ENCODE data around the gene NELFCD.
"Not testable (repeated sequence)": the region's sequence is repeated elsewhere in the genome, so short reads cannot be mapped to it uniquely, and the experiment has no call there.

Gene NELFCD

DNA sequence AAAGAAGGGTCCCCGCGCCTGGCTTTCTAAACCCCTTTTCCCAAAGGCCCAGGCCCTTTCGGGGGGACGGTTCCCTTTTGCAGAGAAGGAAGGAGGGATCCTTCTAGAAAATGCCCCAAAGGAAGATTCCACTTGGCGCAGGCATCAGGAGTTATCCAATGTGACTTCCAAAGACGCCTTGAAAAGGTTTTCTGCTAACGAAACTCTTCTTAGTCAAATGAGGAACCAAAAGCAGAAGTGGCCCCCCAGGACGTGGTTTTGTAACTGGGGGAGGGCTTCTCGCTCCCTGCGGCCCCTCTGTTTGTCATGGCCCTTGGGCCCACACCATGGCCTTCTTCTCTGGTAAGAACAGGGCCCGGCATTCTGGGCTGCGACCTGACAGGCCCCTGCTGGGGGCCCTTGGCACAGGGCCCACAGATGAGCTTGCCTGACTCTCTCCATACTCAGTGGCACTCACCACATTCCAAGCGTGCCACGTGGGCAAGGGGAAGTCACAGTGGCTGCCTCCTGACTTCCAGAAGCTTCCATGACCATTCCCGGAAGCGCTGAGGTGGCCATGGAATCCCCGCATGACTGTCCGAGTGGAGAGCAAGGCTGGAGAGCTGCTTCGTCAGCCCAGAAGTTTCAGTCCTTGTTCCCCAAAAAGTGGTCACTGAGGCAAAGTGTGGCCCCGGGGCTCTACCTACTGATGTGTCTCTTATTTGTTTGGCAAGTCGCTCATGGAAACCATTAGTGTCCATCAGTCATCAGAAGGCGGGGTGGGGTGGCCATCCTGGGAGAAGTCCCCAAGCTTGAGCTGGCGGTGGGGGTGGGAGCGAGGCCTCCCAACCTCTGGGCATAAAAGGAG, 26.8 kb downstream of the NELFCD start:
- no peak for DNase-seq (ENCODE audit: low read depth in 1 of 2, low spot score in 1 of 2)

DNA sequence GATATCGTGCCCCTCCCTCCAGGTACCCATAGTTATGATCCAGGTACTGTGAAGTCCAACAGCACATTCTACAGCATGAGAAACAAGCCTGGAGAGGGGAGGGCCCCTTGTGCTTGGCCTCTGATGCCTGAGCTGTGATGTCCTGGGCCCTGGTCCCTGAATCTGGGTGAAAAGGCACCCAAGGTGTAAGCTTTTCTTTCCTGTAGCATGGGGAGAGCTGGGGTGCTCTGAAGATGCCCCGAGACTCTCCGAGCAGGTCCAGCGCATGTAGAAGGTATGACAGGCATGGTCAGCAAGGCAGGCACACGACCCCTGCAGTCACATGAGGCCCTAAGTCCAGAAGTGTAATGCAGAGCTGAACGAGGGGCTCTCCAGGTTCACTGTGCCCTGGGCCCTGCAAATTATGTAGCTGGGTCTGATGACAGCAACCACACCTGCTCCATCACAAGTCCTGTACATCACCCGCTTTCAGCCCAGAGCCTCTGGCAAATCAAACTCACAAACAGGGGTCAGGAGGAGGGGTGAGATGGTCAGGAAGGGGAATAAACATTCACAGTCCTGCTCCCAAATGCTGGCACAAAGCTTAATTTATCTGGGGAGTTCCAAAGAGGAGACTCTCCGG, 27.8 kb downstream of the NELFCD start:
- DNase-seq (ENCODE audit: low read depth in 1 of 2, low spot score in 1 of 2): no peak

DNA sequence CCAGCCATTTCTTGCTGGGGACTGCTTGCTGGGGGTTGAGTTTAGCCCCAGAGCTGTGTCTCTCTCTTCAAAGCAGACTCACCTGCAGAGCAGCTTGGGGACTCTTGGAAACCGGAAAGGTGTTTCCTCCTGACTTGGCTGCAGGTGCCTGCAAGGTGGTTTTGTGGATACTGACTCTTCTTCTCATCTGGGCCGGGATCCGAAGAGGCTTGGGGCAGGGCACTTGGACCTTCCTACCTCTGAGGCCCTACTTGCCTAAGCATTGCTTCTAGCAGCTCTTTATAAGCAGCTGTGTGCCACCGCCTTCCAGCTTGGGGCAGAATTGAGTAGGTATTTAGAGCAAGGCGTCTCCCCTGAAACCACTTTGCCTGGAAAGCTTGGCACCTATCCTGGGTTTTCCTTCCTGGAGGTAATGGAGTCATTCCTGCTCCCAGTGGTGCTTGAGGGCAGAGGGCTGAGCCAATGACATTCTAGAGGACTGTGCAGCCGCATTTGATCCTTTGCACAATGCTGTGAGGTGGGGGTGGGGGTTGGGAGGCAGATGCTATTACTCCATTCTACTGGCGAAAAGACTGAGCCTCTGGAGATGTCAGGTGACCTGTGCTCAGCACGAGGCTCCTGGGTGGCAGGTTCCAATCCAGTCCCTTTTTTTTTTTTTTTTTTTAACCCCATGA, 29.4 kb downstream of the NELFCD start:
- DNase-seq (ENCODE audit: low read depth in 1 of 2, low spot score in 1 of 2): no peak

DNA sequence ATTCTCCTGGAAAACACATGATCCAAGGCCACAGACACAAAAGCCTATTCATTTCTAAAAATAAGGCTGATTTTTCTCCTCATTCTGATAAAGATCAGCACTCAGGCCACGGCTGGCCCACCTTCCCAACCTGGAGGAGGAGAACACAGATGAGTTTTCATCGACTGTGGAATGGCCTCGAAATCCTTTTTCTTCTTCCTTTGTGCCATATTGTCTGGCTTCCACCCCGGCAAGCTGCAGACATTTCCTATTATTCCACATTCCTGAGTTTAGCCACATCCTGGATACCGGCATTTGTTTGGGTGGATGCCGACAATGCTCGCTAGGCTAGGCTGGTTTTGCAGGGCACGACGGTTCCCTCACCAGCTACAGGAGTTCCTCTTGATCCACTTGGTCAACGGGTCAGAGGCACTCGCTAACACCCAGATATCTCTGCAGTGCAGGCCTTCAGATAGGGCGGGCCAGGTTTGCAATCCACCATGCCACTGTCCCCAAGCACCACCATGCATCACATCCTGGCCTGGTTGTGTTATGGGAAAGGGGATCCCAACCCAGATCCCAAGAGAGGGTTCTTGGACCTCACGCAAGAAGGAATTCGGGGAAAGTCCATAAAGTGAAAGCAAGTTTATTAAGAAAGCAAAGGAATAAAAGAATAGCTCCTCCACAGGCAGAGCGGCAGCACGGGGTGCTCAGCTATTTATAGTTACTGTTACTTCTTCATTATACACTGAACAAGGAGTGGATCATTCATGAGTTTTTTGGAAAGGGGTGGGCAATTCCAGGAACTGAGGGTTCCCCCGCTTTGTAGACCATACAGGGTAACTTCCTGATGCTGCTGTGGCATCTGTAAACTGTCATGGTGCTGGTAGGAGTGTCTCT, 30.2 kb downstream of the NELFCD start:
- DNase-seq (ENCODE audit: low read depth in 1 of 2, low spot score in 1 of 2): no peak

DNA sequence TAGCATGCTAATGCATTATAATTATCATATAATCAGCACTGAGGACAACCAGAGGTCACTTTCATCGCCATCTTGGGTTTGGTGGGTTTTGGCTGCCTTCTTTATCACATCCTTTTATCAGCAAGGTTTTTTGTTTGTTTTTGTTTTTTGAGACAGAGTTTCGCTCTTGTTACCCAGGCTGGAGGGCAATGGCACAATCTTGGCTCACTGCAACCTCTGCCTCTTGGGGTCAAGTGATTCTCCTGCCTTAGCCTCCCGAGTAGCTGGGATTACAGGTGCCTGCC, 30.8 kb downstream of the NELFCD start:
- DNase-seq (ENCODE audit: low read depth in 1 of 2, low spot score in 1 of 2): not testable (repeated sequence)

DNA sequence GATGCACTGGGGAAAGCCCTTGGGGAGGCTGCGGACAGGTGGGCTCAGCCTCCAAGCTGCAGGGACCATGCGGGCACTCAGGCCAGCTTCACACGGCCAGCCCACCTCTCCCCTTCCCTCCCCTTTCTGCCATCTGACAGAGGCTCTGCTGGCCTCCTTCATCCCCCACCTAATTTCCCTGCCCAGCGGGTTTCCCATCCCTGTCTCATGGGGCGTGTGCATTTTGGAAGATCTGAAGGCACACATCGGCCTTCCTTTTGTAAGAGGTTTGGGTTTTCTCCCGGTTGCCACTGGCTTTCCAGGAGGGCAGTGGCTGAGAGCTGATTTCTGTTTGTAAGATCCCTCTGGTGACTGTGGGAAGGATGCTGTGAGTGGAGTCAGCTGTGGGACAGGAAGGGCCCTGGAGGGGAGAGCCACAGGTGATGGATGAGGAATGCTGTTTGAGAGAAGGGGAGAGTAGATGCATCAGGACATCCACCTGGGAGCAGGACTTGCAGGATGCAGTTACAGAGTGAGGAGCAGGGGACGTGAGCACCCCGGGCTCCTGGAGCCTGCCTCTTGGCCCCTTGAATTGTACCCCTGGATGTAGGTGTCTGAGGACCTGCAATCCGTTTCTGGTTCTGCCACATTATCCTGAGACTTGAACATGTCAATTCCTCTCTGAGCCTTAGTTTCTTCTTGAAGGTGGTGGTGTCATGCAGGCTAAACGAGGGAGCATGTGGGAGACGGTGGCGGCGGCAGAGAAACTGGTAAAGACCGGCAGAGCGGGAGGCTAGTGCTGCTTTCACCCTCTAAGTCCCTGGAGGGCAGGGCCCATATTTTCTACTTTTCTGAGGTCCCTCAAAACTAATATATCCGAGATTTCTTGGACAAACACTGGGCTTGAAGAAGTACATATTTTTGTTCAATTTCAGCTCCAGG, 32.2 kb downstream of the NELFCD start:
- no peak for DNase-seq (ENCODE audit: low read depth in 1 of 2, low spot score in 1 of 2)

DNA sequence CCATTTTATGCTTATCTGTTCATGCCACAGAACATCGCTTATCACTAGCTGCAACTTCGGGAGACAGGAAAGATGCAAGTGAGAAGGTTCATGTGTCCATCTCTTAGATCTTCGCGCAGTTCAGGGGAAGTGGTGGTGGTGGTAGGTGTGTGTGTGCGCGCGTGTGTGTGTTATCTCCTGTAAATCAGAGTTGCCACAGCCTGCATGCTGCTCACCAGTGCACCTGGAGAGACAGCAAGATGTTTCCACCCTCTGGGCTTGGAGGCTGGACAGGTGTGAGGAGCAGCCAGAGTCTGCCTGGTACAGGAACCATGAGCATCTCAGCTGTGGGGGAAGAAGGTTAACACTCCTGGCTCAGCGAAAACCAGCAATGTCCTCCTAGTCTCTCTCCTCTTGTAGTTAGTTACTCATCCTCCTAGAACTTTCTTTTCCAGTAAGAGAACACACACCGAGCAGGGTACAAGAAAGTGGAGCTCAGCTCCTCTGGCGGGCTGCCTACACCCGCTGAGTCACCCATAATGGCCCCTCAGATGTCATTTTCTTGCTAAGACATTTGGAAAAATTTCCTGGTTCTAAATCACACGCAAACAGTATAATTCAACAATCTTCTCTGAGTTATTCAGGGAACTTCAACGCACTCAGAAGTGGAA, 33.0 kb downstream of the NELFCD start:
- no peak for DNase-seq (ENCODE audit: low read depth in 1 of 2, low spot score in 1 of 2)

DNA sequence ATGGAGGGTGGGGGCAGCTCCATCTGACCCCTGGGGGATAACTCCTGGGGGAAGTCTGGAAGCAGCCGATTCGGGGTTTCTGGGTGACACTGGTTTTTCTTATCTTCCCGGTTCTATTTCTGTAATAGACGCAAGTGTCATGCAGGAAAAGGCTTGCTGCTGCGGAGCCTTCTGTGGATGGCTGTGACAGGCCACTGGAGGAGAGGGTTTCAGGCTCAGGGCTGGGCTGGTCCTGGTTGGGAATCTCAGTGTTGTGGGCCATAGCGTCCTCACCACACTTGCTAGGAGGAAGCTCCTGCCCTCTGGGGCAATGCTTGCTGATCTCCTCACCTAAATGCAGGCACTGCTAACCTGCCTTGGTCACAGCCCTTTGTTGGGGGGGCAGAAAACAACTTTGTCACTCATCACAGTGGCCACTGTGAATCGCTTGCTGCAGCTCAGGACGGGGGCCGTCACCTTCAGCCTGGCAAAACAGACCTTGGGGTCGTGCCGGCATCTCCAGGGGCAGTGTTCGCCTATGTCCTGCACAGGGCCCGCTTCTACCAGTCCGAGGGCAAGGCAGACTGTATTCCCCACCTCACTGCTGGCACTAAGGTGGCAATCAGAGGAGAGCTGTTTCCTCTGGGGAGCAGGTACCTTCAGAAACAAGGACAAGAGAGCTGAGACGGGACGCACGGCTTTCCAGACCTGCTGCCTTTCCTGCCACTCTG, 33.8 kb downstream of the NELFCD start:
- no peak for DNase-seq (ENCODE audit: low read depth in 1 of 2, low spot score in 1 of 2)

DNA sequence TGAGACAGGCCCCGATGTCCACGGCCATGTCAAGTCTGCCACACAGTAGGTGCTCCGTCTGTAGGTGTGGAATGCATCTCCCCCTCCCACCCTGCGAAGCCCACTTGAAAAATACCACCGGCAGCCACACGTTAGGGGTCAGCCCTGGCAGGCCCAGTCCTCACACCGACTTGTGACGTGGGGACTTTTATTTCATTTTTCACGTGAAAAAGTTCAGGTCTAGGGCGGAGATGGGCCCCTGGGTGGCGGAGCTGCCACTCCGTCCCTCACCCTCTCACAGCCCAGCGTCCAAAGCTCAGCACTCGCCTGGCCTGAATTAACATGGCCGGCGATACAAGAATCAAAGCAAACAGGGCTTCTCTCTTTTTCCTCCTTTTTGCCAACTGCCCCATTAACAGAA, 34.4 kb downstream of the NELFCD start:
- DNase-seq (ENCODE audit: low read depth in 1 of 2, low spot score in 1 of 2): no peak

DNA sequence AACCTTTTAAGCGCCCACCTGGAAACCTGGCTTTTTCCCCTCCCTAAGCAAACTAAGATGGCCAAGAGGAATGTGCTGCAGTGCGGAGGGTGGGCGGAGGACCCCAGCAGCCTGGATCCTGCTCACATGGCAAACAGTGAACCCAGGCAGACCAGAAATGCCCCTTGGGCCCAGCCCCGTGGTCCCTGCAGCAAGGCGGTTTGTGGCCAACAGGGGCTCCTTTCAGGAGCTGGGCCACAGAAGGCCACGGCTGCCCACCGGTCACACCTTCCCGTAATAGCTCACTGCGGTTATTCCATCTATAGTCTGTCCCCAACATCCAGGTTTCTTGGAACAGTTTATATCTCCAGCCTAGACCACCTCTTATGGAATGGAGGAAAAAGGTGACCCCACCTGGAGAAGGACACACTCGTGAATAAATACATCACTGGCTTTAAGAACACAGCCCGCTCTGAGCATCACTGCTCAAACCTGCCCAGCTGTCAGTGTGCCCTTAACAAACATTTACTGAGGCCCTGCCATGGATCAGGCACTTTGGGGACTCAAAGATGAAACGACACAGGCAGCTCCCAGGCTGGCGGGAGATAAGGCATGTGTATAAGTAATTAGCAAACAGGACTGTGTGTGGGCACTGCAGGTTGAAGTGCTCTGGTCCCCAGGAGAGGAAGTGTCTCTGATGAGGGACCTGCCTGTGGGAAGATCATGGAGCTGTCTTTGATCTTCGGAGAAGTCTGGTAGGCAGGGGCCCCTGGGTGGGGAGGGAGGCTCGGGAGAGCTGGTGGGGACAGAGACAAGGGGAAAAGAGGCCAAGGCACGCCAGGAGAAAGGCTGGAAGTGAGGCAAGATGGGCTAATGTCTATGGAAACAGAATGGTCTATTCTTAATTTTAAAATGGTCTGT, 35.0 kb downstream of the NELFCD start:
- no peak for DNase-seq (ENCODE audit: low read depth in 1 of 2, low spot score in 1 of 2)

DNA sequence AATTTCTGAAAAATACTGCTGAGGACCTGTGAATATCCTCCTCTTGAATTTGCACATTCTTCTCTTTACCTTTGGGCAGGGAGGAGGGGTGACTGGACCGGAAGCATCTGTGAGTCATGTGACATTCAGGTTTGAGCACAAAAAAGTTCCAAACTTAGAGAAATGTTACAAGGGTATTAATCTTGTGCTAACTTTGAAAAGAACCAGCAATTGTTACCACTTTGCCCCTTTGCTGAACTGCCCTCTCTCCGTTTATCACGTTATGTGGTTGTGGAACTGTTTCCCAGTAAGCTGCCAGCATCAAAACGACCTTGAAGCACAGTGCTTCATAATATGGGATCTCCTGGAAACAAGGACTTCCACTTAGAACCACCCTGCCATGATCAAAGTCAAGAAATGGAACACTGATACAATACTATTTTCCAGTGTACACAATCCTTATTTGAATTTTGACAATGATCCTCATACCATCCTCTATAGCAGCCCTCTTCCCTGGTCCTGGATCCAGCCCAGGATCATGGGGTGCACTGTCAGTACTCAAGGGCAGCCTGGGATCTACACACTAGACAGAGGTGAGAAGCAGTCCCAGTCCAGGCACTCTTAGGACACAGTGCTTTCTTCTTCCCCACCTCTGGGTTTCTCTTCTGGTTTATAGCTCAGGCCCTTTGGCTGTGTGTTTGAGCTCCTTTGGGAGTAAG, 35.9 kb downstream of the NELFCD start:
- DNase-seq (ENCODE audit: low read depth in 1 of 2, low spot score in 1 of 2): no peak

DNA sequence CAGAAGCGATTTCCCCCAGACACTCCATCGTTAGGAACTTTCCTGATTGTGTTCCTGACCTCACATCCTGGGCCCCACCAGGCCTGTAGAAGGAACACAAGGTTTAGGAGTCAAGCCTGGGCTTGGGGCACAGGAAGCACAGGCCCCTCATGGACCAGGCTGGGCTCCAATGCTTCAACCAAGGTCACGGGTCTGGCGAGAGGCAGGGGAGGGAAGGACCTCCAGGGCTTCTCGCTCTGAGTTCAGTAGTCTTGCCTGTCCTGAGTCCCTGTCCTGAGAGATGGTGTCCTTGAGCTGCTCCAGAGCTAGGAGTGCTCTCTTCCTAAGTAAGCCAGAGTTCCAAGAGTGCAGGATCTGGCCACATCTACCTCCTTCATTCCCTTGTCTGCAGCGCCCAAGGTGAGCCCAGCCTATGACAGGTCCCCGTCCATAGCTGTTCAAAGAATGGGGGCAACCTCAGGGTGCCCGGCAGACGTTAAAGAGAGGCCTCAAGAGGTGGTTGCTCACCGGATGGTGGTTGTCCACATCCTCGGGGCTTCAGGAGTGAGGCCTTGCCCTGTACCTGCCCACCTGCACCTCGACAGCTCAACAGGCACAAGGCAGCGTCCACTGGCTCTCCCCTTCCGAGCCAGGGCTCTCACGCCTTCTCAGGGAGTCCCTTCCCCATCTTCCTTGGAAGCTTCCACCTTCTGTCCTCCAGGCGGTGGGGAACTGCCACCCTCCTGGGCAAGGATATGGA, 36.6 kb downstream of the NELFCD start:
- DNase-seq (ENCODE audit: low read depth in 1 of 2, low spot score in 1 of 2): no peak

DNA sequence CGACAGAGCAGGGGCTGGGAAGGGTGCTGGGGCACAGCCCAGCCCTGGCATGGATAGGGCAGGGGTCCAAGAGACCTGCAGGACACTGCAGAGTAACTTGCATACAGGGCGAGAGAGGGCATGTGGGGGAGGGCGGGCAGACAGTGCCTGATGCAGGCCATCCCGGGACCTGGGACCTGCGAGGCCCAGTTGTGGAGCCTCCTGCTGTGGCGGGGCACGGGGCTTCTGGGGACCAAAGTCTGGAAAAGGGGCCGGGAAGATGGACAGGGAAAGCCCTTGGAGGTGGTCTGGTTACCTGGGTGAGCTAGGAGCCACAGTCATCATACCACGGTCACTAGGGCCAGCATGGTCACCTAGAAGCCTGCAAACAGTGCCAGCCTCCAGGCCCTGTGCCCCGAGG, 37.8 kb downstream of the NELFCD start:
- DNase-seq (ENCODE audit: low read depth in 1 of 2, low spot score in 1 of 2): no peak

DNA sequence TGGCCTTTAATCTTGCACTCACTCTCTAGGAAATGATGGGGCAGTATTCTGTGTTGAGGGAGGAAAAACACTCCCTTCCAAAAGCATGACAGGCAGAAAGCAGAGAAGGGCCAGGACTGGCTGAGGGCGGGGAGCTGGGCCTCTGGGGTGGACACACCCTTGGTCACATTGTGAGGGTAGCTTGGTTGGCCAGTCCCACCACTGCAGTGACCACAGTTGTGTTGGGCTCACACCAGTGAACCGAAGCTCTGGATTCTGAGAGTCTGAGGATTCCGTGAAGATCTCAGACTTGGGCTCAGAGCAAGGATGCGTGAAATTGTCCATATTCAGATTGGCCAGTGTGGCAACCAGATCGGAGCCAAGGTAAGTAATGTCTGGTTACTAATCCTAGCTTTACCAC, 38.2 kb downstream of the NELFCD start, which contains the start of gene TUBB1:
Gene TUBB1 (plus strand): TSS at position 213 of the 400 bp plus-strand sequence. CDS start 94 bp downstream, at position 307.
- no peak for DNase-seq (ENCODE audit: low read depth in 1 of 2, low spot score in 1 of 2)

DNA sequence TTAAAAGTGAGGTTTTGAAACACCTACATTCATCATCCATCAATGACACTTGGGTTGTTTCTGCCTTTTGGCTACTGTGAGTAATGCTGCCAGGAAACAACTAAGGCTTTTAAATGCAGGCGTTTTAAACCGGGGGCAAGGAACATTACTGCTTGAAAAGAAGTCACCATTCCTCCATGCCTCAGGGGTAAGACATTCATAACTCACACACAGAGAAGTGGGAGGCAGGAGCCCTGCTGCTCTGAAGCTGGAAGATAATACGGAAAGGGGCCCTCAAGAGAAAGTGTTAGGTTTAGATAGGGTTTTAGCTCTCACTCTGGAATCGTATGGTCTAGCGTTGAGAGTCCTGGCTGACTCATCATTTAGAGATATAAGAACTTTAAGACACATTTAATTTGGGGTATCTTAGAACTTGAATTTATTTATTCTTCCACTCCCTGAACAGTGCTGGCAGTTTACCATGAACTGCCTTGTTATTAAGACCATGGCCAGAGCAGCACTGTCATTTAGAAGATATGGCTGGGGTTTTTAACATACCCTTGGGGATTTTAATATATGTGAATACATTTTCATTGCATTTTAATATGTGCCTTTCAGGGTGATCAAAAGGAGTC, 40.0 kb downstream of the NELFCD start:
- DNase-seq (ENCODE audit: low read depth in 1 of 2, low spot score in 1 of 2): no peak

DNA sequence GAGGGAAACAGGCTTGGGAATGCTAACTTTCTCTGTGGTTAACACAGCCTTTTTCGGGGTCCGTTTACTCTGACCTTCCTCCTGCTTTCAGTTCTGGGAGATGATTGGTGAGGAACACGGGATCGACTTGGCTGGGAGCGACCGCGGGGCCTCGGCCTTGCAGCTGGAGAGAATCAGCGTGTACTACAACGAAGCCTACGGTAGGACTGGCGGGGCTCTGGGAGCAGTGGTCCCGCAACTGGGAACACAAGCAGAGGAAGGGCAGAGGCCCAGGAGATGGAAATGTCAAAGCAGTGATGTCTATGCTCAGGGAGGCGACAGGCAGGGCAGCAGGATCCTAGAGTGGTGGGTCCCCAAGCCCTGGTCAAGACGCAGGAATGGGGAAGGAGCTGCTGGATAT, 41.7 kb downstream of the NELFCD start:
- DNase-seq (ENCODE audit: low read depth in 1 of 2, low spot score in 1 of 2): no peak
